Stimulated activated CD4-positive, alpha-beta T cell treated with anti-CD3 and anti-CD28 coated beads, Interleukin-12 subunit alpha, Interleukin-12 subunit beta, amount 100 ng/mL, for 4 hours (primary cell): ENCODE measurements around the gene TSPAN15.
"Not testable (repeated sequence)": the region's sequence is repeated elsewhere in the genome, so short reads cannot be mapped to it uniquely, and the experiment has no call there.

Source experiments
- DNase-seq: peaks from one replicate; pipeline ENCODE4 v3.0.0-alpha.2; 2020

TSPAN15 gene

GRCh38 chr10:69505636-69506318, 54.5 kb downstream of the TSPAN15 start:
- no peak for DNase-seq

DNA sequence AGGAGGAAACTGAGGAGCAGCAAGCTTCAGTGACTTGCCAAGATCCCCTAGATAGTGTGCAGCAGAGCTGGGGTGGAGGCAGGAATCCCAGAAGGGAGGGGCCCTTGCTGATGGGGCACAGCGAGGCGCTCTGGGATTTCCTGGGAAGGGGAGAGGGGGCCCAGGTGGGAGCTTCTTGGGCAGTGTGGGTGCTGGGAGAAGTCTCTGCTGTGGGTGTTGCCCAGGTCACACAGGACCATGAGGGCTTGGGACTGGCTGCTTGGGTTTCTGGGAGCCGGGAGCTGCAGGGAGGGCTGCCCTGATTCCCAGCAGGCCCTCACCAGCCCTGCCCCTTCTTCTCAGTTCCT, 55.2 kb downstream of the TSPAN15 start:
- no peak for DNase-seq

- DNase-seq, result no peak
Observed at GRCh38 chr10:69506834-69507713, 55.8 kb downstream of the TSPAN15 start.

GRCh38 chr10:69508738-69509340, 57.6 kb downstream of the TSPAN15 start:
- no peak for DNase-seq

GRCh38 chr10:69512901-69513300, 61.6 kb downstream of the TSPAN15 start:
- DNase-seq, result no peak

- DNase-seq, result no peak
Observed at GRCh38 chr10:69513617-69514016, 62.4 kb downstream of the TSPAN15 start.

GRCh38 chr10:69515699-69516259, 64.5 kb downstream of the TSPAN15 start:
- DNase-seq, result peak; percentile 78

- DNase-seq, result no peak
Observed at GRCh38 chr10:69516316-69516715, 65.1 kb downstream of the TSPAN15 start.

DNA sequence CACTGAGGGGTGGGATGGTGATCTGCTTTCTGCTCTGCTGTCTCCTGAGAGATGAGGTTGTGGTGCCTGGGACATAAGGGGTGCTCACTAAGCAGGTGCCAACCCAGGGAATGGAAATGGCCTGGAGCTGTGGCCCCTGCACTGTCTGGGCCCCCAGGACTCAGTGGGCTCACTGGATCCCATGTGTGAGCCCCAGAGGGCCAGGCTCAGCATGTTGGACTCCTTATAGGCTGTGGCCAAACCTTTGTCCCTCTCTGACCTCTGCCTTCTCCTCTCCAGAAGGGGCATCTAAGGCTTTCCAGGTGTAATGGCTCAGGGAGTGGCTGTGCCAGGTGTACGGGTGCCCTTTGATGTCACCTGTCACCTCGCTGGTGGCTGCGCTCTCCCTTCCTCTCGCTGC, 65.5 kb downstream of the TSPAN15 start:
- DNase-seq, result no peak

GRCh38 chr10:69517271-69517848, 66.1 kb downstream of the TSPAN15 start:
- DNase-seq, result no peak

- DNase-seq, result no peak
Observed at GRCh38 chr10:69527961-69528360, 76.7 kb downstream of the TSPAN15 start.

DNA sequence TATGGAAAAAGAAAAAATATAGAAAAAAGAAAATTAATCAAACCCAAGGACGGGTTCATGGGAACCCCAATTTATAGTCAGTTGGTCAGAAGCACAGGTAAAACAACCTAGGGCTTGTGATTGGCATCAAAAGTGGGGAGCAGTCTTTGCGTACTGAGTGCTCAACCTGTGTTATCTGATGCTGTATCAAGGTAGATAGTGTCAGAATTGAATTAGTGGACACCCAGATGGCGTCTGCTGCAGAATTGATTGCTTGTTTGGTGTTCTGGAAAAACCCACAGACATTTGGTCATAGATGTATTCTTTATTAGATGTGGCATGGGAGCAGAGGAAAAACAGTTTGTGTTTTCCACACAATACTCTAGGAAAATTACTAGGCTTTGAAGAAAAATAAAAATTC, 82.4 kb downstream of the TSPAN15 start:
- DNase-seq, result no peak

DNA sequence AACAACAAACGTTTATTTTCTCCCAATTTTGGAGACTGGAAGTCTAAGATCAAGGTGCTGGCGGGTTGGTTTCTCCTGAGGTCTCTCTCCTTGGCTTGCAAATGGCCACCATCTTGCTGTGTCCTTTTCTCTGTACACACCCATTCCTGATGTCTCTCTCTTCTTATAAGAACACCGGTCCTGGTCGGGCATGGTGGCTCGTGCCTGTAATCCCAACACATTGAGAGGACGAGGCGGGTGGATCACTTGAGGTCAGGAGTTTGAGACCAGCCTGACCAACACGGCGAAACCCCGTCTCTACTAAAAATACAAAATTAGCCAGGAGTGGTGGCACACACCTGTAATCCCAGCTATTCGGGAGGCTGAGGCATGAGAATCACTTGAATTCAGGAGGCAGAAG, 85.3 kb downstream of the TSPAN15 start:
- not testable (repeated sequence) for DNase-seq

GRCh38 chr10:69537449-69537848, 86.2 kb downstream of the TSPAN15 start:
- no peak for DNase-seq

DNA sequence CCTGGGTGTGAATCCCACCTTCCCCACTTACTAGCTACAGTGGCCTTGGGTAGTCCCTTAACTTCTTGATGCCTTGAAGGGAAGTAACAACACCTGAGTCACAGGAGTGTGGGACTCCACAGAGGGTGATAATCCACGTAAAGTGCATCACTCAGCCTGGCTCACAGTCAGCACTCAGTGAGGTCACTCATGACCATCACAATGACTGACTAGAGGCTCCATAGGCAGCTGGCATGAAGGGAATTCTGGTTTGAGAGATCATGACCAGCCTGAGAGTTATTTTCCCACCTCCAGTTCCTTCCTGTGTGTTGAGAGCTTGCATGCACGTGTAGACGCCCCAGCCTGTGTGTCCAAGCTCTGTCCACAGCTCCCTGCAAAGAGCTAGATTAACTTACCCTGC, 87.2 kb downstream of the TSPAN15 start:
- DNase-seq, result no peak

- DNase-seq, result no peak
Observed at GRCh38 chr10:69541463-69541862, 90.2 kb downstream of the TSPAN15 start.

GRCh38 chr10:69549959-69550358, 98.7 kb downstream of the TSPAN15 start:
- DNase-seq, result no peak

GRCh38 chr10:69552268-69552667, 101.0 kb downstream of the TSPAN15 start:
- DNase-seq, result no peak

- DNase-seq, result no peak
Observed at GRCh38 chr10:69553328-69553727, 102.1 kb downstream of the TSPAN15 start.

- DNase-seq, result no peak
Observed at GRCh38 chr10:69554611-69555010, 103.3 kb downstream of the TSPAN15 start.
